Suprapubic skin (tissue), 4 donors: Measurements from ENCODE around the gene TTYH1.

Experiments
- CTCF ChIP-seq, 2 donors: fragments of 200-600 bp in 1 of 2; fragments of 450-650 bp in 1 of 2; sonication (generic) in 1 of 2; IDR thresholded peaks; one replicate each; pipeline ENCODE4 v1.5.1; 2016 to 2019; ENCODE audit warnings: antibody characterized with exemption in 2 of 2, mild to moderate bottlenecking in 1 of 2, moderate library complexity in 1 of 2
- EP300 ChIP-seq: sonication (generic); formaldehyde crosslinking; IDR thresholded peaks from one replicate; pipeline ENCODE4 v1.6.1; 2017; ENCODE audit warnings: antibody characterized with exemption
- POLR2AphosphoS5 ChIP-seq, 3 donors: sonication (generic); formaldehyde crosslinking; IDR thresholded peaks; one replicate each; pipeline ENCODE4 v1.6.1; 2017; ENCODE audit warnings: antibody characterized with exemption in 3 of 3

GRCh38 chr19:54416695-54417491 is 1.6 kb downstream of the TTYH1 start:
- TF ChIP-seq CTCF (IDR thresholded peaks at IDR 0.05) (no peak), POLR2AphosphoS5 (IDR thresholded peaks at IDR 0.05) (no peak), EP300 (no peak)
